DND-41 (cell line): ENCODE results near the gene UPF3A.

Experiments
- ATAC-seq: fragments of 200-7000 bp; cut with Tn5 transposase; 3 replicates; pipeline ENCODE4 v1.9.1; 2021; ENCODE audit warnings: low read depth; ENCODE audit not compliant: insufficient read depth
- DNase-seq: peaks from one replicate; pipeline ENCODE4 v3.0.0-alpha.2; 2020
- H2AFZ ChIP-seq: 2 replicates; pipeline ENCODE4 v1.6.0; 2012; ENCODE audit warnings: low read depth, low read length
- H3K27ac ChIP-seq: 2 replicates; pipeline ENCODE4 v1.5.1; 2012; ENCODE audit warnings: low read length, inconsistent platforms
- H3K27me3 ChIP-seq: fragments of 200-600 bp; sonication (generic); 2 replicates; pipeline ENCODE4 v1.6.0; 2012; ENCODE audit warnings: low read length, mild to moderate bottlenecking, inconsistent platforms; ENCODE audit not compliant: insufficient read depth, poor library complexity
- H3K36me3 ChIP-seq: 2 replicates; pipeline ENCODE4 v1.5.1; 2012; ENCODE audit warnings: low read length, inconsistent platforms; ENCODE audit not compliant: insufficient read depth
- H3K4me1 ChIP-seq: 2 replicates; pipeline ENCODE4 v1.5.1; 2012; ENCODE audit warnings: mild to moderate bottlenecking, low read length; ENCODE audit not compliant: insufficient read depth
- H3K4me2 ChIP-seq: 2 replicates; pipeline ENCODE4 v1.6.0; 2012; ENCODE audit warnings: mild to moderate bottlenecking, moderate library complexity, low read length, inconsistent platforms; ENCODE audit not compliant: insufficient read depth
- H3K4me3 ChIP-seq, 2 experiments: fragments of 200-600 bp in 1 of 2; shearing (Covaris generic) in 1 of 2; 2 replicates each; pipeline ENCODE4 v1.5.1; 2012 to 2016; ENCODE audit warnings: inconsistent platforms in 2 of 2, low read length in 2 of 2, mild to moderate bottlenecking in 2 of 2, low read depth in 1 of 2, moderate library complexity in 1 of 2
- H3K79me2 ChIP-seq: 2 replicates; pipeline ENCODE4 v1.6.0; 2012; ENCODE audit warnings: low read length, inconsistent platforms; ENCODE audit not compliant: insufficient read depth
- H3K9ac ChIP-seq: 2 replicates; pipeline ENCODE4 v1.6.0; 2012; ENCODE audit warnings: low read depth, mild to moderate bottlenecking, inconsistent platforms, low read length, moderate library complexity
- H3K9me3 ChIP-seq: 2 replicates; pipeline ENCODE4 v1.5.1; 2012; ENCODE audit warnings: low read length, moderate library complexity, mild to moderate bottlenecking, inconsistent platforms; ENCODE audit not compliant: insufficient read depth, severe bottlenecking
- H4K20me1 ChIP-seq: 2 replicates; pipeline ENCODE4 v1.6.0; 2012; ENCODE audit warnings: low read length; ENCODE audit not compliant: insufficient read depth
- CTCF ChIP-seq: IDR thresholded peaks from 2 replicates; pipeline ENCODE4 v1.5.1; 2012; ENCODE audit warnings: borderline replicate concordance, low read length, moderate library complexity, mild to moderate bottlenecking; ENCODE audit not compliant: poor library complexity, severe bottlenecking; ENCODE audit errors: extremely low read depth
- EZH2 ChIP-seq: IDR thresholded peaks from 3 replicates; pipeline ENCODE4 v1.6.1; 2012; ENCODE audit warnings: borderline replicate concordance, low read depth, mild to moderate bottlenecking, moderate library complexity, low read length, inconsistent platforms; ENCODE audit not compliant: severe bottlenecking

UPF3A gene

GRCh38 chr13:114284680-114285079 lies 3.3 kb downstream of the UPF3A start:
- H3K27ac ChIP-seq = peak overlapping the region; percentile 18; the same call in 1 of the 2 replicates
- H3K9ac ChIP-seq = no peak overlapping the region
- peaks cover 60% of the 10 kb centered on the region for H3K36me3 ChIP-seq
- ATAC-seq (no peak), DNase-seq (no peak)
- no peak for TF ChIP-seq EZH2
- no peak overlapping the region for H3K4me3 ChIP-seq
- no peaks in the 10 kb centered on the region for H3K27me3 ChIP-seq
- H2AFZ ChIP-seq = no peak overlapping the region
- peaks cover 49% of the 10 kb centered on the region for H3K79me2 ChIP-seq
- H4K20me1 ChIP-seq = peaks cover 9% of the 10 kb centered on the region; the same call in 1 of the 2 replicates
- H3K4me1 ChIP-seq = peaks cover 32% of the 10 kb centered on the region
- no peak overlapping the region for H3K4me2 ChIP-seq
- no peaks in the 10 kb centered on the region for H3K9me3 ChIP-seq

- TF ChIP-seq CTCF (no peak), EZH2 (no peak)
- Histone ChIP-seq H3K4me3 (no peak overlapping the region), H2AFZ (no peak overlapping the region), H4K20me1 (peaks cover 15% of the 10 kb centered on the region; the same call in 1 of the 2 replicates), H3K27ac (peak overlapping the region; percentile 18; the same call in 1 of the 2 replicates), H3K9ac (no peak overlapping the region), H3K4me1 (peaks cover 26% of the 10 kb centered on the region), H3K27me3 (no peaks in the 10 kb centered on the region), H3K9me3 (no peaks in the 10 kb centered on the region), H3K79me2 (peaks cover 53% of the 10 kb centered on the region), H3K36me3 (peaks cover 67% of the 10 kb centered on the region), H3K4me2 (no peak overlapping the region)
- ATAC-seq = no peak
- DNase-seq = no peak
These were observed 3.9 kb downstream of the UPF3A start for GRCh38 chr13:114285166-114285808.

- Histone ChIP-seq H4K20me1 (peaks cover 15% of the 10 kb centered on the region; the same call in 1 of the 2 replicates), H3K4me3 (no peak overlapping the region), H3K27me3 (no peaks in the 10 kb centered on the region), H3K9ac (no peak overlapping the region), H3K9me3 (no peaks in the 10 kb centered on the region), H3K79me2 (peaks cover 50% of the 10 kb centered on the region), H2AFZ (no peak overlapping the region), H3K27ac (no peak overlapping the region), H3K4me1 (peaks cover 20% of the 10 kb centered on the region), H3K36me3 (peaks cover 73% of the 10 kb centered on the region), H3K4me2 (no peak overlapping the region)
- DNase-seq = no peak
- TF ChIP-seq EZH2 (no peak), CTCF (no peak)
- no peak for ATAC-seq
These were observed 5.4 kb downstream of the UPF3A start for GRCh38 chr13:114286808-114287207.

- no peak overlapping the region for H3K27ac ChIP-seq
- H3K9ac ChIP-seq = no peak overlapping the region
- no peak for TF ChIP-seq CTCF
- TF ChIP-seq EZH2 = no peak
- H4K20me1 ChIP-seq = peaks cover 15% of the 10 kb centered on the region; the same call in 1 of the 2 replicates
- peaks cover 13% of the 10 kb centered on the region for H3K4me1 ChIP-seq
- peaks cover 41% of the 10 kb centered on the region for H3K79me2 ChIP-seq
- no peaks in the 10 kb centered on the region for H3K9me3 ChIP-seq
- DNase-seq (no peak), ATAC-seq (peak; percentile 29; the same call in 1 of the 3 replicates)
- no peak overlapping the region for H3K4me2 ChIP-seq
- peaks cover 86% of the 10 kb centered on the region for H3K36me3 ChIP-seq
- no peak overlapping the region for H3K4me3 ChIP-seq
- H3K27me3 ChIP-seq = no peaks in the 10 kb centered on the region
- no peak overlapping the region for H2AFZ ChIP-seq
These were observed 6.8 kb downstream of the UPF3A start for GRCh38 chr13:114288157-114288591.
